D721Med (cell line): Measurements from ENCODE around the gene RUNX1.

Experiments
- DNase-seq: peaks from one replicate; pipeline ENCODE4 v3.0.0; 2011; ENCODE audit warnings: low spot score; ENCODE audit not compliant: insufficient read length
- FAIRE-seq: peaks from 2 replicates; lab custom pipeline; 2011; peaks lifted over from hg19 to GRCh38; lab: Jason Lieb, UNC
- TF ChIP-seq, protein P1 (sequence below): IDR thresholded peaks from 2 replicates; pipeline ENCODE4 v1.5.1; 2012; ENCODE audit warnings: mild to moderate bottlenecking, control low read depth; ENCODE audit not compliant: insufficient read depth; ENCODE audit errors: missing control alignments

Gene RUNX1

DNA sequence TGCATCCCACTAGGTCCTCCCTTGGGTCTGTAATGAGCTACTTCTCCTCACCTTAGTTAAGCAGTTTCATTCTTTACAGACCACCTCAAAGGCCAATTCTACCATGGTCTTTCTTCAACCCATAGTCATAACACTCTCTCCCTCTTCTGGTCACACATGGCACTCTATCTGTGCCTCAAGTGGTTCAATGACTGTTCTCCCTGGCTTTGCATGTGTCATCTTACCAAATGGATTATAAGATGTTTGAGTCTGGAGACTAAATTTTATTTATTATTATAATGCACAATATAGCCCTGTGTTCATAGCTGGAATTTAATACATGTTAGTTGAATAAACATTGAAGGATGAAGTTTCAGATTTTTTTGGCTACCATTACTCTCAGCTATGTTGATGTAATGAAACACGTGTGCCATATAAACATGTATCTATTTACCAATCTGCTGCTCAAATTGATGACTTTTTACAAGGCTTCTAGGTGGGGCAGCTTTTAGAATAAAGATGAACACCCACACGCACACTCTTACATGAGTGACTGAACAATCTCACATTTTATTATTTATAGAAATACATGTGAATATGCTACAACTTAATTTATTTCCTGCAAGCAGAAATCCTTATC is 102.1 kb downstream of the RUNX1 start:
- TF ChIP-seq, protein P1, sequence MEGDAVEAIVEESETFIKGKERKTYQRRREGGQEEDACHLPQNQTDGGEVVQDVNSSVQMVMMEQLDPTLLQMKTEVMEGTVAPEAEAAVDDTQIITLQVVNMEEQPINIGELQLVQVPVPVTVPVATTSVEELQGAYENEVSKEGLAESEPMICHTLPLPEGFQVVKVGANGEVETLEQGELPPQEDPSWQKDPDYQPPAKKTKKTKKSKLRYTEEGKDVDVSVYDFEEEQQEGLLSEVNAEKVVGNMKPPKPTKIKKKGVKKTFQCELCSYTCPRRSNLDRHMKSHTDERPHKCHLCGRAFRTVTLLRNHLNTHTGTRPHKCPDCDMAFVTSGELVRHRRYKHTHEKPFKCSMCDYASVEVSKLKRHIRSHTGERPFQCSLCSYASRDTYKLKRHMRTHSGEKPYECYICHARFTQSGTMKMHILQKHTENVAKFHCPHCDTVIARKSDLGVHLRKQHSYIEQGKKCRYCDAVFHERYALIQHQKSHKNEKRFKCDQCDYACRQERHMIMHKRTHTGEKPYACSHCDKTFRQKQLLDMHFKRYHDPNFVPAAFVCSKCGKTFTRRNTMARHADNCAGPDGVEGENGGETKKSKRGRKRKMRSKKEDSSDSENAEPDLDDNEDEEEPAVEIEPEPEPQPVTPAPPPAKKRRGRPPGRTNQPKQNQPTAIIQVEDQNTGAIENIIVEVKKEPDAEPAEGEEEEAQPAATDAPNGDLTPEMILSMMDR = no peak
- FAIRE-seq = no peak
- no peak for DNase-seq

DNA sequence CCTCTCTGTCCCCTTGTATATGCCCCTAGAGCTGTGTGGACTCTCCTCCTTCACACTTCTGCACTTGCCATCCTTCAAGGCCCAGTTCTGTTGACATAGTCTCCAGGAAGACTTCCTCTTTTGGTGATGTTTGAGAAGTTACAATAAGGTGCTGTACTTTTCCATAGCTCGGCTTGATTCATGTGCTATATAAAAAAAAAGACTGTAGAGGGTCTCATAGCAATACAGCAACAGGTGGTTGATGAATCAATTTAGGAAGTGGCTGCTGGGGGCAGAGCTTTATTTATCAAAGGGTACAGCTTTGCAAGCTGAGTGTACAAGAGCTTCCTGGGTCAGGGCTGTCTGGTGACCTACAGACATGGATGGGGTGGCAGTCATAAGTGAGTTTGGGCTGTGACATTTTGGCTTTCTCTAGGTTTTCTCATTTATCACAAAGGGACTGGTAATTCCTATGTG is 102.7 kb downstream of the RUNX1 start:
- DNase-seq = no peak
- FAIRE-seq = no peak
- TF ChIP-seq, protein P1 = no peak

DNA sequence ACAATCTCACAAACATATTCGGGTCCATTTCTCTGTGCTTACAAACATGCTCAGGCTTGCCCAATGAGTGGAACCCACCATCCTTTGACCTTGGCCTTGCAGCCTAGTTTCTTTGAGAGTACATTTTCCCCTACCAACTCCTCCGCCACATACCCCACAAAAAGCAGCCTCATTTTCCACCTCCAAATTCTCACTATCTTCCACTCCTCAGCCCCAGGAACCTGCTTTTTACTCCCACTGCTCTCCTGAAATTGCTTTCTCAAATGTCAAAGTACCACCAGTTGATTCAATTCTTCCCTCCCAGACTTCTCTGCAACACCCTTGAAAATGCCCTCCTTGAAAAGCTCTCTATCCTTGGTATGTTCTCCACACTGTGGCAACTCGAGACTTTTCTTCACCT is 103.8 kb downstream of the RUNX1 start:
- FAIRE-seq (no peak), DNase-seq (no peak)
- TF ChIP-seq, protein P1 = no peak

DNA sequence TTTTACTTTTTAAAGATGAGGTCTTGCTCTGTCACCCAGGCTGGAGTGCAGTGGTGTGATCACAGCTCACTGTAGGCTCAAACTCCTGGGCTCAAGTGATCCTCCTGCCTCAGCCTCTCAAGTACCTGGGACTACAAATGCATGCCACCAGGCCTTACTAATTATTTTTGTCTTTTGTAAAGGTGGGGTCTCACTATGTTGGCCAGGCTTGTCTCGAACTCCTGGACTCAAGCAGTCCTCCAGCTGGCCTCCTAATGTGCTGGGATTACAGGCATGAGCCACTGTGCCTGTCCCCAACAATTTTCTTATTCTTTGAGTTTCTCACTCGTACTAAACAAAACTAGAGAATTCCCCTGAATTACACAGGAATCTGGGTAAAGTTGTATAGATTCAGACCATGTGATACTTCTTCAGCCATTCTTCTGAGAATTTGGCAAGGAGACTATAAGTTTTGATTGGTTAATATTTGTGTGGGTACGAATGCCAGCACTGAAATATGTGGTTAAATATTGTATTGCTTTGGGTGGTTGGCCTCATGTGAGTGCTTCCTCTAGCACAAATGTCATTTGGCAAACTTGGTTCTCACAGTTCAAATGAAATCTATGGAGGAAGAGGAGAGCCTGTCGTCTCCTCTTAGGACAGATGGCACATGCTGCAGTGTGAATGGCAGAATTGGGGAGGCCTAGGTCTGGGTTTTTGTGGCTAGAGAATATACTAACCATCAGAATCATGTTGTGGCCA is 104.9 kb downstream of the RUNX1 start:
- TF ChIP-seq, protein P1 = no peak
- no peak for DNase-seq
- no peak for FAIRE-seq

DNA sequence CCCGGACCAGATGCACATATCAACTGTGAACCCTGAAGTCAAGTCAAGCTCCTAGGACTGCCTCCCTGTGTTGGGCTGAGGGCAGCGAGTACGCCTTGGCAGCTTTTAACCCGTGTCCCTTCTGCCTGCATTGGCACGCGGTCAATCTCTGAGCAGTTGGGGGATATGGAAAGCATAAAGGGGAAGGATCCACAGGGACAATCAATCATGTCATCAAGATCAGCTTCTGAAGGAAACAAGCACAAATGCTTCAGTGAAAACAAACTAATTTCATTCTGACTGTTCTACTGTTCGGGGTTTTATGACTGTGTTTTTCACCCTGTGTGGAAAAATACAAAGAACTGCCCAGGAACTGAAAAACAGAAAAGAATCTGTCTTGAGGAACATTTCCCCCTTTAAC is 106.2 kb downstream of the RUNX1 start:
- FAIRE-seq (no peak), DNase-seq (no peak)
- TF ChIP-seq, protein P1 = no peak

DNA sequence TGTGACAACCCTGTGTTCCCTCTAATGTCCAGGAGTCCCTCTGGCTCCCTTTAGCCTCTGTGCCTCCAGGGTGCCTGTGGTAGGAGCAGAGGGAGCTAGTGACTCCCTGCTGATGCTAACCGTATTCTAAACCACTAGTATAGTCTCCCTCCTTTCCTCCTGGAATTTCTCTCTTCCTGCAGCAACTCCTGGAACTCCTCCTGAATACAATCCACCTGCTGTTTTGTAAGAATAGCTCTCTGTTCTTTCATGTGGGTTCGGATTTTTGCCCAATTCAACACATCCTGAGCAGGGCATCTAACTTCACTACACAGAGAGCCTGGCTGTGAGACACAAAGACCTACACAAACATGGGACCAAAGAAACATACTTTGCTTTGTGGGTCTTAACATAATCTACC is 107.9 kb downstream of the RUNX1 start:
- FAIRE-seq = no peak
- TF ChIP-seq, protein P1 = no peak
- no peak for DNase-seq
